HG03558 (cell line): Measurements from ENCODE around the gene C10orf71.

Source experiments
- ATAC-seq: cut with Tn5 transposase; IDR thresholded peaks from one replicate; pipeline ENCODE4 v1.9.1; 2021; ENCODE audit warnings: moderate number of reproducible peaks; ENCODE audit not compliant: unreplicated experiment; ENCODE audit errors: extremely low read depth

The C10orf71 gene

GRCh38 chr10:49331431-49331830 is 32.5 kb downstream of the C10orf71 start:
- ATAC-seq, result no peak

- ATAC-seq, result no peak
Measured at GRCh38 chr10:49332333-49332732, 33.4 kb downstream of the C10orf71 start.

- no peak for ATAC-seq
Measured at GRCh38 chr10:49332768-49333167, 33.8 kb downstream of the C10orf71 start.

GRCh38 chr10:49333192-49333591 is 34.2 kb downstream of the C10orf71 start:
- ATAC-seq, result no peak

GRCh38 chr10:49334964-49335363 is 36.0 kb downstream of the C10orf71 start:
- no peak for ATAC-seq

DNA sequence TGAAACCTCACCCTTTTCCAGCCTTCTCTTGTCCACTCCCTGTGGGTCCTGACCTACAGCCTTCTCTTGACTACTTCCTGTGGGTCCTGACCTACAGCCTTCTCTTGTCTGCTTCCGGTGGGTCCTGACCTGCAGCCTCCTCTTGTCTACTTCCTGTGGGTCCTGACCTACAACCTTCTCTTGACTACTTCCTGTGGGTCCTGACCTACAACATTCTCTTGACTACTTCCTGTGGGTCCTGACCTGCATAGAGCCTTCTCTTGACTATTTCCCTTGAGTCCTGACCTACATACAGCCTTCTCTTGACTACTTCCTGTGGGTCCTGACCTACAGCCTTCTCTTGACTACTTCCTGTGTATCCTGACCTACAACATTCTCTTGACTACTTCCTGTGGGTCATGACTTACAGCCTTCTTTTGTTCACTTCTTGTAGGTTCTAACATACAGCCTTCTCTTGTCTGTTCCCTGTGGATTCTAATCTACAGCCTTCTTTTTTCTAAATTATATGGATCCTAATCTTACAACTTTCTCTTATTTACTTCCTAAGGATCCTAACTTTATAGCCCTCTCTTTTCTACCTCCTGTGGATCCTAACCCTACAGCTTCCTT is 36.5 kb downstream of the C10orf71 start:
- ATAC-seq, result no peak

DNA sequence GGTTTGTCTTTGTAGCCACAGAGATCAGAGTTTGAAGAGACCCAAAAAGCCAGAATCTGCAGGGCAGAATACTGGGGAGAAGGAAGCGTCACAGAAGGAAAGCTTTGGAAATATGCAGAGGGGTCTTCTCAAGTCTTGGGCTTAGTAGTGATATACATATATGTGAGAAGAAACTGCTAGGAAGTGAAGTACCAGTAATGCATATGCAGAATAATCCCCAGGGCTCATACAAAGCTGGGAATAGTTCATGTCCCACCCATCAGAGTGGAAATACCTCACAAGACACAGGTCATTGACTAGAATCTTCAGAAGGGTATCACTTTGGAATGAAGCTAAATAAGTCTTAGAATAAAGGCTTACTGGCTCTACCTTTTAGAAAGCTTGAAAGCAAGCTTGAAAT is 39.6 kb downstream of the C10orf71 start:
- ATAC-seq, result no peak

- ATAC-seq, result no peak
Measured at GRCh38 chr10:49344840-49345239, 45.9 kb downstream of the C10orf71 start.

- ATAC-seq, result no peak
Measured at GRCh38 chr10:49347342-49347741, 48.4 kb downstream of the C10orf71 start.

- ATAC-seq, result no peak
Measured at GRCh38 chr10:49347827-49348226, 48.9 kb downstream of the C10orf71 start.

- no peak for ATAC-seq
Measured at GRCh38 chr10:49348593-49348992, 49.6 kb downstream of the C10orf71 start.

- no peak for ATAC-seq
Measured at GRCh38 chr10:49349390-49349789, 50.4 kb downstream of the C10orf71 start.

- no peak for ATAC-seq
Measured at GRCh38 chr10:49350138-49350537, 51.2 kb downstream of the C10orf71 start.

- ATAC-seq, result no peak
Measured at GRCh38 chr10:49350846-49351532, 52.0 kb downstream of the C10orf71 start.

- no peak for ATAC-seq
Measured at GRCh38 chr10:49351669-49352068, 52.7 kb downstream of the C10orf71 start.

DNA sequence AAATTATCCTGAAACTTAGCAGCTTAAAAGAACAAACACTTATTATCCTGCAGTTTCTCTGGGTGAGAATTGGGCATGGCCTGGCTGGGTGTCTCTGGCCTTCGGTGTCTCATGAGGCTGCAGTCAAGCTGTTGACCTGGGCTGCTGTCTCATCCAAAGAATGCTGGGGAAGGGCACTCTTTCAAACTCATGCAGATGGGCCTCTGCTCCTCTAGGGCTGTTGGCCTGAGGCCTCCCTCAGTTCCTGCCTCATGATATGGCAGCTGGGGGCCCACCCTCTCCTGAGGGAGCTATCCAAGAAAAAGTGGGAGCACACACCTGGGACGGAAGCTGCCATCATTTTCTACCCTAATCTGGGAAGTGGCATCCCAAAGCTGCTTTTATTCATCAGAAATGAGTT is 53.4 kb downstream of the C10orf71 start:
- no peak for ATAC-seq

DNA sequence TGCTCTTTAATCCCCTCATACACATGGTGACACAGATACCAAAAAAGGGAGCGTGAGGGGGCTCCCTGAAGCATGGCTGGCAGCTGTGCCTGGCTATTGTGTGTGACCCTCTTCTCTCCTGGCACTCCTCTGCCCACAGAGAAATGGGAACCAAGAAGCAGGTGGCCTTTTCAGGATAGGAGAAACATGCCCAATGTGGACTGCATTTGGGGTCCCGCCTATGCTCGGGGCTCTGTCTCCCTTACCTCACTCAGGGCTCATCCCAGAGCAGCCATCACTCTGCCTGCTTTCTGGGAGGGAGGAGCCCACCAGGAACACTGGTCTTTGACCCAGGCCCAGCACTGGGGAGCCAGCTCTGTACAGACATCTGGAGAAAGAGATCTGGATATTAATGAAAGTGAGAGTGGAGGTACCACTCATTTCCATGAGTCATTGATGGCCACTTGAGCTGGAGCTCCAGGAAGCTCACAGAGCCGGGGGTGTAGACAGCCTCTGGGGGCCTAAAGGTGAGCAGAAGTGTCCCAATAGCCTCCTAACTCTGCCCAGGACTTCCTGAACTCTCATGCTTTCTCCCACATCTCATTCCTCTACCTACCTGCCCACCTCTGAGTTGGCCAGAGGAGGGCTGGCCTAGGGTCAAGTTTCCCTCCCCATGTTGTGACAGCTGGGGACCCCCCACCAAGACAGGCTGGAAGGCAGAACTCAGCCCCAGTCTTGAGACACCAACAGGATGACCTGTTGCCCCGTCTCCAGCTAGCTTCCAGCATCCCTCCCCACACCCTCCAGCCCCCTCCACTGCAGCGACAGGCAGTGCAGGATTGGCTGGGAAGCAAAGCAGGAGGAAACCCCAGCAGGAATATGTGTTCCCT is 54.3 kb downstream of the C10orf71 start:
- ATAC-seq, result no peak

DNA sequence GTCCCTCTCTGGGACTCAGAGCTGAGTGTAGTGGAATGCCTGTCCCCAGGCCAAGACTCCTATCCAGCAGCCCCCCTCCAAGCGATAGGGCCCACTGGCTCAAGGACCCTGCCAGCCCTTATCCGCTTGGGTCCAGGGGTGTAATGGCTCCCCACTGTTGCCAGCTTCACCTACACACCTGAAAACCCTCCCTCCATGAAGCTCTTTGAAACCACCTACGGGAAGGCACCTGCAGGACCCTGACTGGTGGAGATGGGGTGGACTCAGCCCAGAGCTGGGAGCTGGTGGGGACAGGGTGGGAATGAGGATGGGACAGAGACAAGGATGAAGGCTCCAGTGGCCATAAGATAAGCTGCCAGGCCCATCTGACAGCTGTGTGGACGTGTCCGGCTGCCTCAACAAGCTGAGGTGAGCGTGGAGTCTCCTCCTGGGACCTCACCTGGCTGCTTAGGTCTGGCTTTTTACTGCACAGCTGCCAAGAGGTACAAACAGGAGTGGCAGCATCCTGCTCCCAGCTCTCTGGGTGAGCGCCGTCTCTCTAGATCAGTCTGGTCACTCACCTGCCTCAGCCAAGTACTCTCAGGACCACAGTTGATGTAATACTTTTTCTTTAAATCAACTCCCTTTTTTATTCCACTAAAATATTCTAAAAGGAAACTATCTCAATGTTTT is 55.1 kb downstream of the C10orf71 start:
- ATAC-seq, result no peak

- ATAC-seq, result no peak
Measured at GRCh38 chr10:49354593-49354992, 55.6 kb downstream of the C10orf71 start.

GRCh38 chr10:49355221-49355620 is 56.3 kb downstream of the C10orf71 start:
- ATAC-seq, result no peak

DNA sequence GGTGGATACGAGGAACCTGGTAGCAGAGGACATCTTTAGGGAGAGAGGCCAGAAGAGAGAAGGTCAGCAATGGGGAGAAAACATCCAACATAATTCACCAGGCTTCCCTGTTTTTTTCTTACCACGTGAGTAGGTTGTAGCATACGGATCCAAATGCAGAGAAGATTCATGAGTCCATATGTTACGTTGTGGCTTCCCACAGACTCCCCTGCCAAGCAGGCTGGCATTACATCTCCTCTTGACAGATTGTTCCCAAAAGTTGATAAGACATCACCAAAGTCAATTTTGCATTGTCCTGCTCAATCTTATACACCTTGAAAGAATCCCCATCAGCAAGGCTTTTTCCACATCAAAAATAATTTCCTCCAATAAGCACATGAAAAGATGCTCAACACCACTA is 57.2 kb downstream of the C10orf71 start:
- no peak for ATAC-seq
